Measurements from ENCODE around the gene LHCGR.

DNA sequence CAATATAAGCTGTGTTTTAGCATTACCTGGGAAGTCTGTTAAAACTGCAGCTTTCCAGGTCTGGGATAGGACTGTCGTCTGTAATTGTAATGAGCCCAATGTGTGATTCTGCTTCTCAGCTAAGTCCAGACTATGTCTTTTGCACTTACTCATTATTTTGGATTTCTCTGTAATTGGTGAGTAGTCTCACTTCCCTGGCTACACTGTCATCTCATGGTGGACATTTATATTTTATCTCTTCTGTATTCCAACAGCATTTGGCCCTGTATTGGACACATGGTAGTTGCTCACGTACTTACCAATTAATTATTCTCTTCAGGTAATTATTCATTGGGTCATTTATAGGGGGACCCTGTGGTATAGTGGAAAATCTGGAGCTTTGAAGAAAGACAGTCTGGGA, 28.0 kb downstream of the LHCGR start:
- TF ChIP-seq, protein P1, sequence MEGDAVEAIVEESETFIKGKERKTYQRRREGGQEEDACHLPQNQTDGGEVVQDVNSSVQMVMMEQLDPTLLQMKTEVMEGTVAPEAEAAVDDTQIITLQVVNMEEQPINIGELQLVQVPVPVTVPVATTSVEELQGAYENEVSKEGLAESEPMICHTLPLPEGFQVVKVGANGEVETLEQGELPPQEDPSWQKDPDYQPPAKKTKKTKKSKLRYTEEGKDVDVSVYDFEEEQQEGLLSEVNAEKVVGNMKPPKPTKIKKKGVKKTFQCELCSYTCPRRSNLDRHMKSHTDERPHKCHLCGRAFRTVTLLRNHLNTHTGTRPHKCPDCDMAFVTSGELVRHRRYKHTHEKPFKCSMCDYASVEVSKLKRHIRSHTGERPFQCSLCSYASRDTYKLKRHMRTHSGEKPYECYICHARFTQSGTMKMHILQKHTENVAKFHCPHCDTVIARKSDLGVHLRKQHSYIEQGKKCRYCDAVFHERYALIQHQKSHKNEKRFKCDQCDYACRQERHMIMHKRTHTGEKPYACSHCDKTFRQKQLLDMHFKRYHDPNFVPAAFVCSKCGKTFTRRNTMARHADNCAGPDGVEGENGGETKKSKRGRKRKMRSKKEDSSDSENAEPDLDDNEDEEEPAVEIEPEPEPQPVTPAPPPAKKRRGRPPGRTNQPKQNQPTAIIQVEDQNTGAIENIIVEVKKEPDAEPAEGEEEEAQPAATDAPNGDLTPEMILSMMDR (conservative IDR thresholded peaks at IDR 0.05; ENCODE audit: low read depth, low read length), result no peak
- TF ChIP-seq, protein P2, sequence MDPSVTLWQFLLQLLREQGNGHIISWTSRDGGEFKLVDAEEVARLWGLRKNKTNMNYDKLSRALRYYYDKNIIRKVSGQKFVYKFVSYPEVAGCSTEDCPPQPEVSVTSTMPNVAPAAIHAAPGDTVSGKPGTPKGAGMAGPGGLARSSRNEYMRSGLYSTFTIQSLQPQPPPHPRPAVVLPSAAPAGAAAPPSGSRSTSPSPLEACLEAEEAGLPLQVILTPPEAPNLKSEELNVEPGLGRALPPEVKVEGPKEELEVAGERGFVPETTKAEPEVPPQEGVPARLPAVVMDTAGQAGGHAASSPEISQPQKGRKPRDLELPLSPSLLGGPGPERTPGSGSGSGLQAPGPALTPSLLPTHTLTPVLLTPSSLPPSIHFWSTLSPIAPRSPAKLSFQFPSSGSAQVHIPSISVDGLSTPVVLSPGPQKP (IDR thresholded peaks at IDR 0.05; ENCODE audit: borderline replicate concordance, low read depth, low read length), result no peak
- TF ChIP-seq MAFK (IDR thresholded peaks at IDR 0.05; ENCODE audit: low read depth, low read length) (no peak), CEBPB (IDR thresholded peaks at IDR 0.05; ENCODE audit: low read depth, low read length) (no peak), POLR2A (IDR thresholded peaks at IDR 0.05; ENCODE audit: low read depth, low read length) (no peak), RCOR1 (IDR thresholded peaks at IDR 0.05; ENCODE audit: insufficient replicate concordance, low read length) (no peak), RFX5 (IDR thresholded peaks at IDR 0.05; ENCODE audit: low read depth, low read length) (no peak), BHLHE40 (IDR thresholded peaks at IDR 0.05; ENCODE audit: low read depth, low read length) (no peak), RAD21 (IDR thresholded peaks at IDR 0.05; ENCODE audit: low read length) (no peak), SMC3 (IDR thresholded peaks at IDR 0.05; ENCODE audit: low read depth, low read length) (no peak)
- TF ChIP-seq, protein P3, sequence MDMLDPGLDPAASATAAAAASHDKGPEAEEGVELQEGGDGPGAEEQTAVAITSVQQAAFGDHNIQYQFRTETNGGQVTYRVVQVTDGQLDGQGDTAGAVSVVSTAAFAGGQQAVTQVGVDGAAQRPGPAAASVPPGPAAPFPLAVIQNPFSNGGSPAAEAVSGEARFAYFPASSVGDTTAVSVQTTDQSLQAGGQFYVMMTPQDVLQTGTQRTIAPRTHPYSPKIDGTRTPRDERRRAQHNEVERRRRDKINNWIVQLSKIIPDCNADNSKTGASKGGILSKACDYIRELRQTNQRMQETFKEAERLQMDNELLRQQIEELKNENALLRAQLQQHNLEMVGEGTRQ (IDR thresholded peaks at IDR 0.05; ENCODE audit: low read depth, low read length), result no peak
